B cell (primary cell): ENCODE data around the gene CPM. TPM values are rescaled to one million over a fixed set of nuclear protein-coding genes. Genes with fewer than 3 reads are reported as not detected.

Source experiments
- ATAC-seq: fragments of 200-7000 bp; cut with Tn5 transposase; one replicate; pipeline ENCODE4 v1.10.0; 2021; ENCODE audit warnings: low read depth, mild to moderate bottlenecking, moderate number of reproducible peaks, moderate library complexity
- CTCF ChIA-PET: fragments of 350-600 bp; sonication (Branson Sonifier 250); formaldehyde crosslinking; loops from one replicate; lab custom pipeline; 2021; ENCODE audit warnings: antibody characterized with exemption, inconsistent platforms; lab: Charles Lee
- POLR2A ChIA-PET: fragments of 350-600 bp; sonication (Branson Sonifier 250); formaldehyde crosslinking; loops from one replicate; lab custom pipeline; 2021; ENCODE audit warnings: antibody characterized with exemption; lab: Charles Lee
- DNase-seq: peaks from one replicate; pipeline ENCODE4 v3.0.0; 2013
- H2AFZ ChIP-seq: 2 replicates; pipeline ENCODE4 v1.6.1; 2012; ENCODE audit warnings: mild to moderate bottlenecking, low read depth, low read length; ENCODE audit not compliant: insufficient read depth, poor library complexity, severe bottlenecking
- H3K27ac ChIP-seq, 2 donors: 1 replicate in 1 of 2; 2 replicates in 1 of 2; pipeline ENCODE4 v1.5.1; 2012 to 2013; ENCODE audit warnings: low read length in 2 of 2, mild to moderate bottlenecking in 2 of 2, moderate library complexity in 1 of 2
- H3K27me3 ChIP-seq, 4 experiments: fragments of 200-600 bp in 1 of 4; sonication (generic) in 1 of 4; replicated peaks in 1 of 4; 1 replicate in 2 of 4; 2 replicates in 2 of 4; pipeline versions ENCODE4 v1.6.1 to v1.7.0; 2013 to 2016; ENCODE audit warnings: low read length in 3 of 4, mild to moderate bottlenecking in 2 of 4, mixed read lengths in 1 of 4, moderate library complexity in 1 of 4; ENCODE audit not compliant: insufficient read depth in 4 of 4, control insufficient read depth in 3 of 4; ENCODE audit errors: control extremely low read depth in 1 of 4
- H3K36me3 ChIP-seq, 2 experiments: replicated peaks in 1 of 2; 1 replicate in 1 of 2; 2 replicates in 1 of 2; pipeline versions ENCODE4 v1.6.1 to v1.7.1; 2013; ENCODE audit warnings: low read length in 1 of 2; ENCODE audit not compliant: insufficient read depth in 2 of 2, control insufficient read depth in 1 of 2; ENCODE audit errors: control extremely low read depth in 1 of 2, extremely low read depth in 1 of 2
- H3K4me1 ChIP-seq, 2 donors: fragments of 200-600 bp in 1 of 2; sonication (generic) in 1 of 2; 1 replicate in 1 of 2; 2 replicates in 1 of 2; pipeline versions ENCODE4 v1.5.1 to v1.6.1; 2013 to 2017; ENCODE audit warnings: low read length in 2 of 2; ENCODE audit not compliant: control insufficient read depth in 2 of 2, insufficient read depth in 2 of 2
- H3K4me2 ChIP-seq: replicated peaks from 2 replicates; pipeline ENCODE3; 2012; ENCODE audit warnings: mild to moderate bottlenecking, low read depth, low read length; ENCODE audit not compliant: poor library complexity, severe bottlenecking
- H3K4me3 ChIP-seq, 5 experiments: fragments of 200-600 bp in 1 of 5; sonication (generic) in 1 of 5; 1 replicate in 3 of 5; 2 replicates in 2 of 5; pipeline versions ENCODE4 v1.5.1 to v1.7.0; 2011 to 2016; ENCODE audit warnings: low read length in 4 of 5, mild to moderate bottlenecking in 4 of 5, low read depth in 2 of 5, control low read depth in 1 of 5, moderate library complexity in 1 of 5; ENCODE audit not compliant: insufficient read depth in 1 of 5; ENCODE audit errors: control extremely low read depth in 1 of 5, extremely low read depth in 1 of 5
- H3K79me2 ChIP-seq: fragments of 200-600 bp; sonication (generic); one replicate; pipeline ENCODE4 v1.6.0; 2016; ENCODE audit warnings: low read length; ENCODE audit not compliant: control insufficient read depth, insufficient read depth
- H3K9ac ChIP-seq: fragments of 200-600 bp; sonication (generic); 2 replicates; pipeline ENCODE4 v1.6.1; 2017; ENCODE audit warnings: mild to moderate bottlenecking, low read length, moderate library complexity
- H3K9me3 ChIP-seq, 3 donors: one replicate each; pipeline versions ENCODE4 v1.6.1 to v1.7.1; 2013; ENCODE audit warnings: low read length in 2 of 3; ENCODE audit not compliant: control insufficient read depth in 2 of 3, insufficient read depth in 1 of 3; ENCODE audit errors: control extremely low read depth in 1 of 3
- H4K20me1 ChIP-seq: 2 replicates; pipeline ENCODE4 v1.6.0; 2012; ENCODE audit warnings: mild to moderate bottlenecking, low read length; ENCODE audit not compliant: insufficient read depth, control insufficient read depth, poor library complexity, severe bottlenecking
- H3K27ac Mint-ChIP-seq: one replicate; pipeline ENCODE4 v1.8.0; 2021; ENCODE audit warnings: mixed read lengths
- H3K27me3 Mint-ChIP-seq: one replicate; pipeline ENCODE4 v1.8.0; 2021; ENCODE audit warnings: mixed read lengths
- H3K4me1 Mint-ChIP-seq: one replicate; pipeline ENCODE4 v1.8.0; 2021; ENCODE audit warnings: mixed read lengths
- H3K4me3 Mint-ChIP-seq: one replicate; pipeline ENCODE4 v1.8.0; 2021; ENCODE audit warnings: mixed read lengths
- H3K9me3 Mint-ChIP-seq: one replicate; pipeline ENCODE4 v1.8.0; 2022; ENCODE audit warnings: mixed read lengths; ENCODE audit not compliant: insufficient read depth
- EZH2 ChIP-seq: IDR thresholded peaks from 2 replicates; pipeline ENCODE4 v1.6.1; 2012; ENCODE audit warnings: borderline replicate concordance, low read depth, mild to moderate bottlenecking, moderate library complexity, low read length; ENCODE audit not compliant: insufficient read depth, poor library complexity, severe bottlenecking
- WGBS: methylation state at CpG from one replicate; pipeline ENCODE4 v1.1.5; 2013; ENCODE audit warnings: missing lambda C conversion rate; ENCODE audit not compliant: insufficient coverage; 5-methylcytosine and 5-hydroxymethylcytosine counted together
- intact Hi-C: fragments of 100-400 bp; cut with micrococcal nuclease; formaldehyde crosslinking; loops from one replicate; pipeline ENCODE4 v1.10.0; 2022
- polyA plus RNA-seq: library from polyadenylated mRNA; depleted of rRNA; stranded (reverse); fragments of >200 nt; gene quantifications from 2 replicates; pipeline ENCODE4 v1.2.3, GENCODE V29; 2012
- total RNA-seq, 2 donors: library from RNA; stranded (reverse); fragments of 120-200 nt in 1 of 2; gene quantifications; 1 replicate in 1 of 2; 2 replicates in 1 of 2; pipeline versions ENCODE4 v1.2.3 to v1.2.4, GENCODE V29; 2013 to 2022
- TF ChIP-seq, protein P1 (sequence below): fragments of 200-600 bp; IDR thresholded peaks from one replicate; pipeline ENCODE4 v1.8.0; 2022; ENCODE audit warnings: antibody characterized with exemption, mild to moderate bottlenecking

Gene CPM
- total and polyA plus RNA-seq, 2 donors (not counting 1 experiment from before 2014, with no cell fraction given) = 1.2 to 5.0 TPM

DNA sequence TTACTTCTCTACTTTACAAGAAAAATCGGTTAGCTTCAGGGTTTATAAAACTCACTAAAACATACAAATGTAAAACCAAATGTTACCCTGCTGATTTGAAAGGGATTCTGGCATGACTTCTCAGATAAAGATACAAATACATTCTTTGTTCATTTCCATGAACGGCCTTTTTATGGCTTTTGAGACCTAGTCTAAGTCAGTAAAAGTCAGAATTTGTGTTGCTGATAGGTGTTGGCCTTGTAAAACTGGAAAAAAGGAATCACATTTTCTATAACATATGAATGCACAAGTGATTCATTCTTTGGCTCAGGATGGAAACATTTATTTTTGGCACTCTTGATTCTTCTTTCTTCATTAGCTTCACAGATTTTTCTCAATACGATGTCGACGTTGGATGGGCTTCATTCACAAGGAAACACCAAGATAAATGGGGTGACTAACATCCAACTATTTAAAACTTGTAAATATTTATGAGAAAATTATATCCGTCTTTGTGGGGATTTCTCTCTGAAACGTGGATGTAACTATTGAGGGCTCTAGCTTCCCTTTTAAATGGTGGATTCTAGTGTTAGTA is 27.0 kb upstream of the CPM start:
- no peak overlapping the region for H3K4me2 ChIP-seq
- ATAC-seq (no peak), DNase-seq (no peak)
- Mint-ChIP-seq H3K4me3 (no peak overlapping the region), H3K27me3 (no peaks in the 10 kb centered on the region), H3K27ac (no peak overlapping the region), H3K4me1 (peaks cover 10% of the 10 kb centered on the region), H3K9me3 (no peaks in the 10 kb centered on the region)
- POLR2A ChIA-PET = interaction anchor here (0.5 kb wide), 1 partner anchor 14 kb away, joined by 10 read pairs; no protein-coding TSS in a partner anchor
- no peak overlapping the region for H2AFZ ChIP-seq
- no peaks in the 10 kb centered on the region for H3K36me3 ChIP-seq
- H3K4me3 ChIP-seq = no peak overlapping the region
- no peaks in the 10 kb centered on the region for H3K79me2 ChIP-seq
- TF ChIP-seq, protein P1, sequence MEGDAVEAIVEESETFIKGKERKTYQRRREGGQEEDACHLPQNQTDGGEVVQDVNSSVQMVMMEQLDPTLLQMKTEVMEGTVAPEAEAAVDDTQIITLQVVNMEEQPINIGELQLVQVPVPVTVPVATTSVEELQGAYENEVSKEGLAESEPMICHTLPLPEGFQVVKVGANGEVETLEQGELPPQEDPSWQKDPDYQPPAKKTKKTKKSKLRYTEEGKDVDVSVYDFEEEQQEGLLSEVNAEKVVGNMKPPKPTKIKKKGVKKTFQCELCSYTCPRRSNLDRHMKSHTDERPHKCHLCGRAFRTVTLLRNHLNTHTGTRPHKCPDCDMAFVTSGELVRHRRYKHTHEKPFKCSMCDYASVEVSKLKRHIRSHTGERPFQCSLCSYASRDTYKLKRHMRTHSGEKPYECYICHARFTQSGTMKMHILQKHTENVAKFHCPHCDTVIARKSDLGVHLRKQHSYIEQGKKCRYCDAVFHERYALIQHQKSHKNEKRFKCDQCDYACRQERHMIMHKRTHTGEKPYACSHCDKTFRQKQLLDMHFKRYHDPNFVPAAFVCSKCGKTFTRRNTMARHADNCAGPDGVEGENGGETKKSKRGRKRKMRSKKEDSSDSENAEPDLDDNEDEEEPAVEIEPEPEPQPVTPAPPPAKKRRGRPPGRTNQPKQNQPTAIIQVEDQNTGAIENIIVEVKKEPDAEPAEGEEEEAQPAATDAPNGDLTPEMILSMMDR = no peak
- no peak for TF ChIP-seq EZH2
- H3K4me1 ChIP-seq = peaks cover 6 to 8% of the 10 kb centered on the region in 2 donors
- H3K9ac ChIP-seq = no peak overlapping the region
- H3K9me3 ChIP-seq = peaks cover 0 to 10% (median 0%) of the 10 kb centered on the region in 3 donors
- H3K27me3 ChIP-seq = no peaks in the 10 kb centered on the region
- no peaks in the 10 kb centered on the region for H4K20me1 ChIP-seq
- intact Hi-C loops = loop anchor here (10.0 kb wide), 1 partner anchor 95 kb away; no protein-coding TSS in a partner anchor
- 100% methylated on average over 1 of the region's 7 CpGs for WGBS
- CTCF ChIA-PET = no interaction called here
- H3K27ac ChIP-seq = no peak overlapping the region

GRCh38 chr12:68959143-68959858 is 26.3 kb upstream of the CPM start:
- WGBS = 48% methylated on average over 2 of the region's 4 CpGs
- Histone ChIP-seq H3K4me1 (peaks cover 6 to 8% of the 10 kb centered on the region in 2 donors), H3K4me3 (no peak overlapping the region), H3K36me3 (no peaks in the 10 kb centered on the region), H3K27me3 (no peaks in the 10 kb centered on the region), H3K9me3 (peaks cover 0 to 10% (median 0%) of the 10 kb centered on the region in 3 donors), H2AFZ (no peak overlapping the region), H3K27ac (no peak overlapping the region), H4K20me1 (no peaks in the 10 kb centered on the region), H3K4me2 (no peak overlapping the region), H3K79me2 (no peaks in the 10 kb centered on the region), H3K9ac (no peak overlapping the region)
- no peak overlapping the region for H3K27ac Mint-ChIP-seq
- ChIA-PET CTCF (no interaction called here), POLR2A (interaction anchor here (0.5 kb wide), 1 partner anchor 13 kb away, joined by 10 read pairs; no protein-coding TSS in a partner anchor)
- intact Hi-C loops = loop anchor here (10.0 kb wide), 1 partner anchor 96 kb away; no protein-coding TSS in a partner anchor
- peaks cover 10% of the 10 kb centered on the region for H3K4me1 Mint-ChIP-seq
- no peaks in the 10 kb centered on the region for H3K27me3 Mint-ChIP-seq
- H3K9me3 Mint-ChIP-seq = no peaks in the 10 kb centered on the region
- no peak overlapping the region for H3K4me3 Mint-ChIP-seq
- TF ChIP-seq EZH2 = no peak
- TF ChIP-seq, protein P1 = no peak
- ATAC-seq (no peak), DNase-seq (no peak)
